NCI-H460 (cell line): Measurements from ENCODE around the gene VAV2. TPM values are rescaled to one million over a fixed set of nuclear protein-coding genes. Genes with fewer than 3 reads are reported as not detected.

Experiments used
- DNase-seq: peaks from one replicate; pipeline ENCODE4 v3.0.0-alpha.2; 2016; ENCODE audit warnings: low read depth; ENCODE audit errors: extremely low read depth
- total RNA-seq: library from RNA; depleted of rRNA; stranded (reverse); fragments of >200 nt; shearing (Covaris generic); gene quantifications from 2 replicates; pipeline ENCODE4 v1.2.3, GENCODE V29; 2014

VAV2 gene
- total RNA-seq, 1 experiment from 2014 or later: 6.0 TPM

GRCh38 chr9:133956520-133957076, 35.5 kb downstream of the VAV2 start:
- DNase-seq: no peak

DNA sequence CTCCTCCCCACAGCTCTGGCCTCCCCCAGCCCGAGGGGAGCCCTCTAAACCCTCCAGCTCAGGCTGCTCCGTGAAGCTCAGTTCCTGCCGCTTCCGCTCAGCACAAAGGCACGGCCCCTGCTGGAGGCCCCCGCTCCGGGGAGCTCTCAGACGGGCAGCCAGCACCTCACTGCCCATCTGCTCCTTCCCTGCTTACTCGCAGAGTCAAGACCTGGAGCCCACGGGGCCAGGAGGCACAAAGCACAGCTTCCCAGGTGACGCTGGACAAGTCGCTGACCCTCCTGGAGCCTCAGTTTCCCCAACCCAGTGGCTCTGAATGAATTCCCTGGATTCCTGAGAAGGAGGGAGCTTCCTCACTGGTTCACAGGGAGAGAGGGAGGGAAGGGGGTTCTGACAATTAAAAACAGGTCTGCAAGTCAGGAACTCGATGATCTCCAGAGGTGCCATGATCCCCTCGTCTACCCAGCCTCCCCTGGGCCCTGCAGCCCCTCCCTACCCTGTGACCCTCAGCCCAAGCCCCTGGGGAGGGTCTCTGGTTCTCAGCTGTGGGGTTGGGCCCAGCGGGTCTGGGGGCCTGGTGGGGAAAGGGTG, 36.2 kb downstream of the VAV2 start:
- DNase-seq: no peak

GRCh38 chr9:133954862-133955529, 37.1 kb downstream of the VAV2 start:
- no peak for DNase-seq

DNA sequence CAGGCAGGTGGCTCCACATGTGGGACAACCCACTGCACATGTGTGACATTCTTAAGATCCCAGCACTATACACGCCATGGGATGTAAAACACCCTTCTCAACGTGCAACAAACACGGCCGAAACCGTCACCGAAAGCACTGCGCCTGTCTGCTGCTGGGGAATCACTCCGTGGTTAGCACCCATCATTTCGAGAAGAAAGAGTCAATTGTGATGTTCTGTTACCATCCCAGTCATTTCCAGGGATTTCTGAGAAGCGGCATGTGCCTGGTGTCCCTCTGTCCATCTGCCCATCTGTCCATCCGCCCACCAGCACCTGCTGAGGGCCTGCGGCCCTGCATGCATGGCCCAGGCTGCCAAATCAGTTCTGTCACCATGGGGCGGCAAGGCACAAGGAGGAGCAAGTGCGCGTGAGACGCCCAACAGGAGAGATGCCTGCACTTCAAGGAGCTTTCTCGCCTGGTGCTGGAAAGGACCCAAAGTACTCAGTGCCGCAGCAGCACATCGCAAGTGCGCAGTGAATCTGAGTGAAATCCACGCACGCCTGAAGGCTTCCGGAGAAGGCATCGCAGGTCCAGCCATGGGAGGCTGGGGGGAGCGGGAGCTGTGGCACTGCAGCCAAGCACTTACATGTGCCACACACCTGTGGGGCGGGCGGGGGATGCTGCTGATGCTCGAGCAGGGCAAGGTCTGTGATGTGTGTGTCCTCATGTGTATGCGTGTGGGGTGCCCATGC, 38.0 kb downstream of the VAV2 start:
- DNase-seq: no peak

DNA sequence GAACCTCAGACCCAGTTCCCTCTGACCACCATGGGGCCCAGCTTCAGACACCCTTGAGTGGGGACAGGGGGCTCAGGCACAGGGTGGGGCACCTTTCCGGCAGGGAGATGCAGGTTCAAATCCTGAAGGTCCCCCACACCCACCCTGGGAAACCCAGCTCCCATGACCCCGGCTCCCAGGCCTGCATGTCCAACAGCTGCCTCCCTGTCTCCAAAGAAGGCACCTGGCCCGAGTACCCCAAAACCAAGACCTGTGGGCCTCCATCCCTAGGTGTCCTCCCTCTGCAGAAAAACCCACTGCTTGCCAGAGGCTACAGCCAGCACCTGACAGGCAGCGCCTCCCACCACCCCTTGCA, 38.5 kb downstream of the VAV2 start:
- DNase-seq: no peak

DNA sequence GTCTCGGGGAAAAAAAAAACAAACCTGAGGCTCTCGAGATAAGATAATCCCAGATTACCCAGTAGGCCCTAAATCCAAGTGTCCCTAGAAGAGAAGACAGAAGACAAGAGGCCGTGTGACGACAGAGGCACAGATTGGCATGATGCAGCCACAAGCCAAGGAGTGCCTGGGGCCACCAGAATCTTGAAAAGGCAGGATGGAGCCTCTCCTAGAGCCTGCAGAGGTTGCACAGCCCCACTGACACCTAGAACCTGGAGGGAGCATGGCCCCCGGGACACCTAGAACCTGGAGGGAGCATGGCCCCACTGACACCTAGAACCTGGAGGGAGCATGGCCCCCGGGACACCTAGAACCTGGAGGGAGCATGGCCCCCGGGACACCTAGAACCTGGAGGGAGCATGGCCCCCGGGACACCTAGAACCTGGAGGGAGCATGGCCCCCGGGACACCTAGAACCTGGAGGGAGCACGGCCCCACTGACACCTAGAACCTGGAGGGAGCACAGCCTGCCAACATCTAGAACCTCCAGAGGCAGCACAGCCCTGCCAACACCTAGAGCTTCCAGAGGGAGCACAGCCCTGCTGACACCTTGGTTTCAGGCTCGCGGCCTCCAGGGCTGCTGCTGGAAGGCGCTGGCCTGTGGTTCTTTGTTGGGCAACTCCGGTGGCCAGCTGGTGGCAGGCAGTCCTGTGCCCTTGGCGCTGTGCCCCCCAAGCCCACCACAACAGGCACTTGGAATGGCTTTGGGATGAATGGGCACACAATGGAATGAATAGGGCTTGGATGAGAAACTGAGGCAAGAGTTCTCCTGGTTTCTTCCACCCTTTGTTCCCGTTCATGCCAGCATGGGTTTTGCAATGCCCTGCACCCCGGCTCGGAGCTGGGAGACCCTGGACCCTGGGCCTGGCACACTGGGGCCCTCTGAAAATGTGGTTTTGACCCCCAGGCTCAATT, 39.2 kb downstream of the VAV2 start:
- no peak for DNase-seq

DNA sequence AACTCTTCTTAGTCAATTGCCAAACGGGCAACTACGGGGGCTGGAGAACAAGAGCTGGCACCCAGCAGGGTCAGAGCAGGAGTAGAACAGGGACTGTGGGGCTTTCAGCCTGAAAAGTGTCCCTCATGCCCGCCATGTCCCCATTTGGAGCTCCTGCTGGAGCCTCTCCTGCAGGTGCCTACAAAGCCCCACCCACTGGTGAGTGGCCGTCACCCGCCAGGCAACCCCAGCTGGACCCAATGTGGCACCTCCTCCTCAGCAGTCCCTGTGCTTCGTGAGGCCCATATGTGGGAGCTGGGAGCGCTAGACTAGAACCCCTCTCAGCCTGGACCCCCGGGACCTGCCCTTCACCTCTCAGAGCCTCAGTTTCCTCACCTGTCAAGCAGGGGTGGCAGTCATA, 40.9 kb downstream of the VAV2 start:
- DNase-seq: no peak

DNA sequence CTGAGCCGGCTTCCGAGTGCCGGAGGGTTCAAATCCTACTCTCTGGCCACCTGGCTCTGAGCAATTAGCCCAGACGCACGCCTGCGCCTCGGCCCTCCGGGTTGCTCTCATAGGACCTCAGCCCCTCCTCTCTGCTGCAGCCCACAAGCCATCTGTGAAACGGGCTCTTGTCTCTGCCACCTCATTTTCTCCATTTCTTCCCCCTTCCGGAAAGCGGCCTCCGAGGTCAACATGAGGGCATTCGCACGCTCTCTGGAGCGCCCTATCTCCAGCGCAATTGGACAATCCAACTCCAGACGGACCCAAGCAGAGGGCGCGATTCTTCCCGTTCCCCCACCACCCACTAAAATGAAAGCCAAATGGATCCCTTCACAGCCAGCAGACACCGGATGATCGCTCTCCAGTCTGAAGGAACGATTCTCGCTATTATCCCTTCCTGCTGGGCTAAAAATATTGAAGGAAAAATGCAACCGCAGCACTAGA, 41.5 kb downstream of the VAV2 start:
- no peak for DNase-seq

GRCh38 chr9:133950192-133950591, 41.9 kb downstream of the VAV2 start:
- no peak for DNase-seq

DNA sequence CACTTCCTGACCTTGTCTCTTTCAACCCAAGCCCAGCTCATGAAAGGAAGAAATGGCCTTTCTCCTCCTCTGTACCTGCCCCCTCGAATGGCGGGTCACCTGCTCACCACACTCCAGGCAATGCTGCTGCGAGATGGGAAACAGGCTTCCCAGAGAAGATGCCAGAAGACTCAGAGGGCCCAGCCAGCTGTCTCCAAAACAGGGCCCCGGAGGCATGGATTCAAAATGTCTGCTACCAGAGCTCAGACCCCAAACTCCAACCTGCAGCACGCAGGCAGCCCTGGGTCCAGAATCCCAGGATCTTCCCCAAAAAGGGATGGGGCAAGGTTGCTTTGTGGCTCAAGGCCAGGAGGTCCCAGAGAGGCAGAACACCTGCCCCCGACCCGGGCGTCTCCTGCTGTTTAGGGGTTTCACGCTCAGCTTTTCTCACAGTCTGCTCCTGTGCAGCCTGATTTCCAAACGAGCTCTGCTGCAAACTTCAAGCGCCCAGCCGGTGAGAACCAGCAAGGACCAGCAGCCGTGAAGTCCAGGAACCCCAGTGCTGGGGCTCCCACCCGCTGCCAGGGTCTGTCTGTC, 42.5 kb downstream of the VAV2 start:
- DNase-seq: no peak

GRCh38 chr9:133948561-133949485, 43.3 kb downstream of the VAV2 start:
- no peak for DNase-seq

DNA sequence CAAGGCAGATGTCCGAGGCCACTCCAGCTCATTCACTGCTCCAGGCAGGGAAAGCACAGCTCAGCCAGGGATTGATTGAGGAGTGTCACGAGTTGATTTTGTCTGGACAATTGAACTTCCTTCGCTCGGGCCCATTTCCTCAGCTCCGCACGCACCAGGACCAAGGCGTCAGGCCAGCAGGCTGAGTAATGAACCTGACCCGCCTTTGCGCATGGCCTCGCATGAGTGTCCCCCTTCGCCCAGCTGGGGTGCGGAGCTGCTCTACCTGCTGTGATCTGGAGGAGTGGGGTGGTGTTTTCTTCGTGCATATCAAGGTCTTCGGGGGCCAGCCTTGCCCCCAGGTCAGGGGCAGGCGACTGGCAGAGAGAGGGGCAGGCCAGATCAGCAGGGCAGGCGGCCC, 44.0 kb downstream of the VAV2 start:
- DNase-seq: no peak

GRCh38 chr9:133946840-133947486, 45.2 kb downstream of the VAV2 start:
- no peak for DNase-seq

DNA sequence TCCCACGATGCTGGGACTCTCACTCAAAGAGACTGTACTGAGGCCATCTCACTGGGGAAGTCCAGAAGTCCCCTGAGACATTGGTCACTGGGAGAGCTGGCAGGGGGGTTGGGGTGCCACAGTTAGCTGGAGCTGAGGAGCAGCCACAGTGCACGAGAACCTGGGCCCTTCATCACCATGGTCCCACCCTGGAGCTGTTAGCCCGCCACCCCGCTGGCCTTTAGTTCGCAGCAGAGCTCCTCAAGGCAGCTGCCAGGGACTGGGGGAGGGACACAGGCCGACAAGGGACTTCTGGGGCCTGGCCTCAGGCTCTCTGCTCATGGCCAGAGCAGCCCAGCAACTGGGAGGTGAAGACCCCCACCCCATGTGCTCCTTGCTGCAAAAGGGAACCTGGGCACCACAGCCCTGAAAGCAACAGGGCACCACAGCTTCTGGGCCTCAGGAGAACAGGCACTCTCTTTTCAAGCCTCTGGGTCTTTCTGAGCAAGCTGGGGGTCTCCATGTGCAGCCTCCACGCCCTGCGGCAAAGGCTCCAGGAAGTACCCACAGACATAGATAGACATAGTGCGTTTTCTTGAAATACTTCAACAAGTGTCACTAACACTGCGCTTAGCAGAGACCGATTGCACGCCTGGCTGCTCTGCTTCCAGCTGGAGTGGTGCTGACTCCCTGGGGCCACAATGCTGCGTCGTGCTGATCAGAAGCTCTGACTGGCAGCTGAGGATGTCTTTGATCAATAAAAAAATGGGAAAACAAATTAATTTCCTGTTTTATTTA, 46.0 kb downstream of the VAV2 start:
- DNase-seq: no peak

- no peak for DNase-seq
Observed at GRCh38 chr9:133945314-133945975, 46.7 kb downstream of the VAV2 start.

- peak; percentile 4 for DNase-seq
Observed at GRCh38 chr9:133944746-133945135, 47.4 kb downstream of the VAV2 start.
